Measurements from ENCODE around the gene SIAH3. TPM values are rescaled to one million over a fixed set of nuclear protein-coding genes. Genes with fewer than 3 reads are reported as not detected.

The SIAH3 gene
- total RNA-seq, 1 experiment from 2014 or later: not detected

GRCh38 chr13:45742985-45743384 lies 108.6 kb downstream of the SIAH3 start:
- BruUV-seq (replicated peaks): no TSS peak
- no peaks in the 10 kb centered on the region for H3K79me2 ChIP-seq (ENCODE audit: low read length)
- no peak for ATAC-seq
- ChIA-PET POLR2A (ENCODE audit: unreplicated experiment) (no interaction called here), CTCF (no interaction called here)
- no peak overlapping the region for H3K27ac ChIP-seq (ENCODE audit: low read length)
- no peak for TF ChIP-seq EZH2phosphoT487 (IDR thresholded peaks at IDR 0.05; ENCODE audit: borderline replicate concordance, low read length)
- TF ChIP-seq EZH2 (IDR thresholded peaks at IDR 0.05; ENCODE audit: low read length, unreplicated experiment): no peak
- TF ChIP-seq CTCF (conservative IDR thresholded peaks at IDR 0.05; ENCODE audit: low read depth, low read length): no peak
- H3K4me1 ChIP-seq (ENCODE audit: insufficient read depth, low read length): no peaks in the 10 kb centered on the region
- no peak overlapping the region for H3K4me3 ChIP-seq (ENCODE audit: low read length)
- no peaks in the 10 kb centered on the region for H3K9me3 ChIP-seq (ENCODE audit: low read length)
- no peak overlapping the region for H2AFZ ChIP-seq (ENCODE audit: low read length)
- H4K20me1 ChIP-seq (ENCODE audit: low read length): no peaks in the 10 kb centered on the region
- H3K9ac ChIP-seq (ENCODE audit: low read length): no peak overlapping the region
- intact Hi-C loops (cut with micrococcal nuclease): no loop called here
- H3K36me3 ChIP-seq (ENCODE audit: low read depth, low read length): no peaks in the 10 kb centered on the region
- H3F3A ChIP-seq (ENCODE audit: low read length, unreplicated experiment): no peaks in the 10 kb centered on the region
- no peaks in the 10 kb centered on the region for H3K9me2 ChIP-seq (replicated peaks; ENCODE audit: low read length)
- no peak for DNase-seq
- peaks cover 21% of the 10 kb centered on the region; the same call in 1 of the 2 replicates for H3K27me3 ChIP-seq (ENCODE audit: low read length)
- H3K4me2 ChIP-seq (ENCODE audit: low read length): no peak overlapping the region

- Histone ChIP-seq H3K4me1 (ENCODE audit: insufficient read depth, low read length) (no peaks in the 10 kb centered on the region), H3K79me2 (ENCODE audit: low read length) (no peaks in the 10 kb centered on the region), H3K36me3 (ENCODE audit: low read depth, low read length) (no peaks in the 10 kb centered on the region), H3K27ac (ENCODE audit: low read length) (no peak overlapping the region), H3F3A (ENCODE audit: low read length, unreplicated experiment) (no peaks in the 10 kb centered on the region), H4K20me1 (ENCODE audit: low read length) (no peaks in the 10 kb centered on the region), H2AFZ (ENCODE audit: low read length) (no peak overlapping the region), H3K9me3 (ENCODE audit: low read length) (no peaks in the 10 kb centered on the region), H3K27me3 (ENCODE audit: low read length) (peaks cover 19% of the 10 kb centered on the region; the same call in 1 of the 2 replicates), H3K4me3 (ENCODE audit: low read length) (no peak overlapping the region), H3K9me2 (replicated peaks; ENCODE audit: low read length) (no peaks in the 10 kb centered on the region), H3K4me2 (ENCODE audit: low read length) (no peak overlapping the region), H3K9ac (ENCODE audit: low read length) (no peak overlapping the region)
- ChIA-PET CTCF (no interaction called here), POLR2A (ENCODE audit: unreplicated experiment) (no interaction called here)
- TF ChIP-seq CTCF (conservative IDR thresholded peaks at IDR 0.05; ENCODE audit: low read depth, low read length) (no peak; the same call in 1 of the 2 replicates), EZH2 (IDR thresholded peaks at IDR 0.05; ENCODE audit: low read length, unreplicated experiment) (no peak)
- DNase-seq (no peak), ATAC-seq (no peak)
- no TSS peak for BruUV-seq (replicated peaks)
- intact Hi-C loops (cut with micrococcal nuclease): no loop called here
Measured at GRCh38 chr13:45737571-45738017, 114.0 kb downstream of the SIAH3 start.

- no peak overlapping the region for H2AFZ ChIP-seq (ENCODE audit: low read length)
- ChIA-PET CTCF (no interaction called here), POLR2A (ENCODE audit: unreplicated experiment) (no interaction called here)
- no peak overlapping the region for H3K4me2 ChIP-seq (ENCODE audit: low read length)
- H3K4me1 ChIP-seq (ENCODE audit: insufficient read depth, low read length): no peaks in the 10 kb centered on the region
- intact Hi-C loops (cut with micrococcal nuclease): no loop called here
- H4K20me1 ChIP-seq (ENCODE audit: low read length): no peaks in the 10 kb centered on the region
- H3K9me2 ChIP-seq (replicated peaks; ENCODE audit: low read length): no peaks in the 10 kb centered on the region
- H3K27me3 ChIP-seq (ENCODE audit: low read length): 0 out of 2 replicates have a peak, but pooled peaks cover 9% of the 10 kb centered on the region
- H3K4me3 ChIP-seq (ENCODE audit: low read length): no peak overlapping the region
- no peaks in the 10 kb centered on the region for H3F3A ChIP-seq (ENCODE audit: low read length, unreplicated experiment)
- no peaks in the 10 kb centered on the region for H3K79me2 ChIP-seq (ENCODE audit: low read length)
- TF ChIP-seq EZH2 (IDR thresholded peaks at IDR 0.05; ENCODE audit: low read length, unreplicated experiment): no peak
- TF ChIP-seq EZH2phosphoT487 (IDR thresholded peaks at IDR 0.05; ENCODE audit: borderline replicate concordance, low read length): no peak
- no peak for TF ChIP-seq CTCF (conservative IDR thresholded peaks at IDR 0.05; ENCODE audit: low read depth, low read length)
- DNase-seq: no peak
- no peak for ATAC-seq
- H3K9ac ChIP-seq (ENCODE audit: low read length): no peak overlapping the region
- BruUV-seq (replicated peaks): no TSS peak
- no peaks in the 10 kb centered on the region for H3K9me3 ChIP-seq (ENCODE audit: low read length)
- H3K27ac ChIP-seq (ENCODE audit: low read length): no peak overlapping the region
- no peaks in the 10 kb centered on the region for H3K36me3 ChIP-seq (ENCODE audit: low read depth, low read length)
Measured at GRCh38 chr13:45733361-45733760, 118.2 kb downstream of the SIAH3 start.

All from PC-3 (cell line).